ENCODE data around the gene FRMD4A. TPM values are rescaled to one million over a fixed set of nuclear protein-coding genes. Genes with fewer than 3 reads are reported as not detected.

Gene FRMD4A
- total RNA-seq, 2 experiments from 2014 or later = 0.25 TPM; not detected in 1

DNA sequence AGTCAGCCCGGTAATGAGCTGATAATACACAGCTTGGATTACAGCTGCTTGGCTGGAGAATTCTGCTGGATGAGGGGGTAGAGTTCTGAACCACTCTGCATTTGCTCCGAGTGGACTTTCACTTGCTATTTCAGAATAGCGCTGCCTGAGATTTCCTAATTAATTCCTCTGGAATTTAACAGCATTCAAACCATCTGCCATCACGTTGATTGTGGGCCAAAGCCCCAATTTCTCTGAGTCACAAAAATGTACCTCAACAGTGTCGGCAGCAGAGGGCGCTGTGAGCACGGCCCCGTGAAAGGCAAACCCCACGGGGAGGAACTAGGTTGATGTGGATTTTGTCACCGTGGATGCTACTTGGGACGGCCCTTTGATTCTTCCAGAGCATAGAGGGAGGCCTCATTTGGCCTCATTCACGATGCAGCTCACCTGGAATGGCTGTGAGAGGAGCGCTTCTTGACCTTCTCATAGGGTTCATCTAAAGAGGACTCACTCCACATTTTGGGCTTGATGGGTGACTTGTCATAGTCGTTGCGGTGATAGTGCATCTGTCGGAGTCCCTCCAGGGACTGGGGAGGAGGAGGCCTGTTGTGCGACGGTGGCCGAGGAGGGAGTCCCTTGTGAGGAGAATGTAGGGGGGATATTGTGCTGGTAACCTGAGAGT lies 670.7 kb downstream of the FRMD4A start:
- ChIA-PET POLR2A (no interaction called here), CTCF (interaction anchor here (0.6 to 1.2 kb wide), 2 partner anchors 8 to 72 kb away, joined by 4 to 6 read pairs; no protein-coding TSS in a partner anchor)
- no peaks in the 10 kb centered on the region for H3K27me3 Mint-ChIP-seq
- peak; percentile 75 for DNase-seq
- no peaks in the 10 kb centered on the region for H3K36me3 Mint-ChIP-seq (ENCODE audit: low read depth)
- peaks cover 20% of the 10 kb centered on the region for H3K4me1 Mint-ChIP-seq
- no peaks in the 10 kb centered on the region for H3K9me3 Mint-ChIP-seq
- H3K4me3 Mint-ChIP-seq = no peak overlapping the region
- H3K27ac Mint-ChIP-seq = no peak overlapping the region

- ChIA-PET CTCF (interaction anchor here (0.6 to 1.2 kb wide), 2 partner anchors 9 to 71 kb away, joined by 4 to 6 read pairs; no protein-coding TSS in a partner anchor), POLR2A (no interaction called here)
- no peaks in the 10 kb centered on the region for H3K36me3 Mint-ChIP-seq (ENCODE audit: low read depth)
- H3K4me1 Mint-ChIP-seq = peaks cover 21% of the 10 kb centered on the region
- no peaks in the 10 kb centered on the region for H3K27me3 Mint-ChIP-seq
- H3K4me3 Mint-ChIP-seq = no peak overlapping the region
- no peak overlapping the region for H3K27ac Mint-ChIP-seq
- no peaks in the 10 kb centered on the region for H3K9me3 Mint-ChIP-seq
- no peak for DNase-seq
These were observed 671.6 kb downstream of the FRMD4A start for GRCh38 chr10:13658871-13659685.

DNA sequence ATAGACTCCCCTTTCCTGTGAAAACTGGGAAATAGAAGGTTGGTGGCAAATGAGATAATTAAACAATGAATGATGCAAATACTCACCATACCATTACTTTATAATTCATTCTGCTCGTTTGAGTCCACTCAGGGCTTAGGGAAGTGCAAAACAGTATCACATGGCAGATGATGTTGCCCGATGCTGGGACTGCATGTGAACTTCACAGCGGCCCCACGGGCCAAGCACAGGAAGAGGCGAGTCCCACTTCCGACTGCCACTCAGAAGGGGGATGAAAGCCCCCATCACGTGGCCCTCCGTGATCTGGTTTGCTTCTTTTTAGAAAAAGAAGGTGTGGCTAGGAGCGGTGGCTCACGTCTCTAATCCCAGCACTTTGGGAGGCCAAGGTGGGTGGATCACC lies 672.5 kb downstream of the FRMD4A start:
- POLR2A ChIA-PET = no interaction called here
- peak; percentile 15 for DNase-seq
- peaks cover 25% of the 10 kb centered on the region for H3K4me1 Mint-ChIP-seq
- CTCF ChIA-PET = no interaction called here
- H3K9me3 Mint-ChIP-seq = no peaks in the 10 kb centered on the region
- peak overlapping the region; percentile 38 for H3K27ac Mint-ChIP-seq
- H3K27me3 Mint-ChIP-seq = no peaks in the 10 kb centered on the region
- H3K4me3 Mint-ChIP-seq = no peak overlapping the region
- H3K36me3 Mint-ChIP-seq (ENCODE audit: low read depth) = no peaks in the 10 kb centered on the region

DNA sequence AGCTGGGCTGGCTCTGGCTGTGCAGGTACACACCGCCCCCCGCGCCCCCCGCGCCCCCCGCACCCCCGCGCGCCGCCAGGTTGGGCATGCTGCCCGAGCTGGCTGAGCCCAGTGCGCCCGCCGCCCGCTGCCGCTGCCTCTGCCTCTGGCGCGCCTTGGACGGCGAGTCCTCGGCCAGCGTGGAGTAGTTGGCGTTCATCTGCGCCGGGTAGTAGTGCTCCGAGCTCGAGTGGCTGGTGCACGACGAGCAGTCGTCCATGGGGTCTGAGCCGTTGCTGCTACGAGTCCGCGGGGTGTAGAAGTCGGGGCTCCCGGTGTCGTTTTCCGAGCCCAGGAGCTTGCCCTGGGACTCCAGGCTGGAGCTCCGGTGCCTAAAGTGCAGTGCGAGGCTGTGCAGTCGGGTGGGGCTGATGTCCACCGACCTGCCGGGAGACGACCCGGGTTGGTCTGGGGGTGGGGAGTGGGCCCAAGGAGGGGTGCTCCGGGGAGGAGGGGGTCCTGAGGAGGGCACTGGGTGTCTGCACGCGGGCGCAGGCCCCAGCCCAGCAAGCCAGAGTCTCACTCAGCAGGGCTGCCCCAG lies 673.5 kb downstream of the FRMD4A start:
- DNase-seq = no peak
- no peak overlapping the region for H3K4me3 Mint-ChIP-seq
- ChIA-PET POLR2A (no interaction called here), CTCF (no interaction called here)
- H3K36me3 Mint-ChIP-seq (ENCODE audit: low read depth) = no peaks in the 10 kb centered on the region
- no peaks in the 10 kb centered on the region for H3K27me3 Mint-ChIP-seq
- H3K9me3 Mint-ChIP-seq = no peaks in the 10 kb centered on the region
- no peak overlapping the region for H3K27ac Mint-ChIP-seq
- peaks cover 25% of the 10 kb centered on the region for H3K4me1 Mint-ChIP-seq

GRCh38 chr10:13656337-13657100 lies 674.2 kb downstream of the FRMD4A start:
- no peak overlapping the region for H3K27ac Mint-ChIP-seq
- POLR2A ChIA-PET = no interaction called here

GRCh38 chr10:13654846-13655245 lies 675.9 kb downstream of the FRMD4A start:
- Mint-ChIP-seq H3K9me3 (no peaks in the 10 kb centered on the region), H3K4me1 (peaks cover 19% of the 10 kb centered on the region), H3K27me3 (no peaks in the 10 kb centered on the region), H3K4me3 (no peak overlapping the region), H3K36me3 (ENCODE audit: low read depth) (no peaks in the 10 kb centered on the region), H3K27ac (no peak overlapping the region)
- ChIA-PET CTCF (interaction anchor here (1.2 kb wide), 1 partner anchor 15 kb away, joined by 3 read pairs; no protein-coding TSS in a partner anchor), POLR2A (no interaction called here)
- no peak for DNase-seq

More at GRCh38 chr10:13656337-13657100, 674.2 kb downstream of the FRMD4A start:
- CTCF ChIA-PET = no interaction called here
- Mint-ChIP-seq H3K4me1 (peaks cover 25% of the 10 kb centered on the region), H3K27me3 (no peaks in the 10 kb centered on the region), H3K36me3 (ENCODE audit: low read depth) (no peaks in the 10 kb centered on the region), H3K4me3 (no peak overlapping the region), H3K9me3 (no peaks in the 10 kb centered on the region)
- DNase-seq = no peak

GRCh38 chr10:13654118-13654830 lies 676.5 kb downstream of the FRMD4A start:
- DNase-seq = no peak
- CTCF ChIA-PET = interaction anchor here (1.2 kb wide), 1 partner anchor 14 kb away, joined by 3 read pairs; no protein-coding TSS in a partner anchor
- Mint-ChIP-seq H3K27ac (peak overlapping the region; percentile 28), H3K9me3 (no peaks in the 10 kb centered on the region), H3K4me3 (no peak overlapping the region), H3K36me3 (ENCODE audit: low read depth) (peaks cover under 1% of the 10 kb centered on the region), H3K27me3 (no peaks in the 10 kb centered on the region), H3K4me1 (peaks cover 14% of the 10 kb centered on the region)
- POLR2A ChIA-PET = no interaction called here

DNA sequence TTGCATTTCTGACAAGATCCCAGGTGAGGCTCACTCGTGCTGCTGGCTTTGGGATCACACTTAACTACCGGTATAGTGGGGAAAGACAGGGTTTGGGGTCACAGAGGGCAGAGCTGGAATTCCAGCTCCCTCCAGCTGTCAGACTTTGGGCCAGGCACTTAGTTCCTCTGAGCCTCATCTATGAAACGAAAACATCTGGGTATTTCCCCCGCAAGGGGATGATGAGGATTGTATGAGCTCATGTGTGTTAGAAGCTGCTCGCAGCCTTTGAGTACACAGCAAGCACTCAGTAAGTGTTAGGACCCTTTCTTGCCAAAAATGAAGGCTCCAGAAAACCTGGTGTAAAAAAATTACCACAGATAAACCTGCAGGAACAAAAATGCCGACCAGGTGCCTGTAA lies 677.9 kb downstream of the FRMD4A start:
- POLR2A ChIA-PET = no interaction called here
- Mint-ChIP-seq H3K9me3 (no peaks in the 10 kb centered on the region), H3K4me1 (peaks cover 15% of the 10 kb centered on the region), H3K27ac (no peak overlapping the region), H3K4me3 (no peak overlapping the region), H3K27me3 (no peaks in the 10 kb centered on the region), H3K36me3 (ENCODE audit: low read depth) (peaks cover 4% of the 10 kb centered on the region)
- DNase-seq = no peak
- CTCF ChIA-PET = no interaction called here

DNA sequence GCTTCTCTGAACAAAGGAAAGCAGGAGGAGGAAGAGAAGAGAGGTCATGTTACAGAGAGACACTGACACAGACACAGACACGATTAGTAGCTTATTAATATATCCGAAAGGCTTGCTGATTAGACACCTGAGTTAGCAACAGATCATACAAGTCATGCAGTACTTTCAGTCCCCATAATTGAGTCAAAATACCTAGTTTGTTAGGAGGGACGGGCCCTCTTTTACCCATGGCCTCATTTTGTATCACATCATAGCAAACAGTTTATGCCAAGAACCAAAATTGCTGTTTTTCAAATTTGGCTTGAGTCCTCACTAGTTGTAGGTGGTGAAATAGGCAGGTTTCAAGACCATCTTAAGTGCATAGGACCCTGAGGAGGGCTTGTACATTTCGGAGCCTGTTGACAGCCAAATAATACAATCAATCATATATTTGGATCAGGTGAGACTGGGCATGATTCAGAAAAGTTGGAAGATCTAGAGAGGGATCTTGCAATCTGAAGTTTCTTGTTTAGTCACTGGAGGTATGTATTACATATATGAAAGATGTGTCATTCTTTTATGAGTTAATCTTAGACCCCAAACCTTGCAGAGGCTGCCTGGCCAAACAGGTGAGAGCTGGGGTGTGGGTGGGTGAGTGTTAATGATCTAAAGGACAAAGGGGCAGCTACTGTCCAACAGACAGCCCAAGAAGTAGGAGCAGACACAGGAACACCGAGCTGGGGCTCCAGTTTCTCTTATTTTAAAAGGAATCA lies 678.6 kb downstream of the FRMD4A start:
- CTCF ChIA-PET = interaction anchor here (0.6 to 1.4 kb wide), 3 partner anchors 11 to 19 kb away, joined by 3 to 4 read pairs (median 3); no protein-coding TSS in a partner anchor
- no peak overlapping the region for H3K4me3 Mint-ChIP-seq

DNA sequence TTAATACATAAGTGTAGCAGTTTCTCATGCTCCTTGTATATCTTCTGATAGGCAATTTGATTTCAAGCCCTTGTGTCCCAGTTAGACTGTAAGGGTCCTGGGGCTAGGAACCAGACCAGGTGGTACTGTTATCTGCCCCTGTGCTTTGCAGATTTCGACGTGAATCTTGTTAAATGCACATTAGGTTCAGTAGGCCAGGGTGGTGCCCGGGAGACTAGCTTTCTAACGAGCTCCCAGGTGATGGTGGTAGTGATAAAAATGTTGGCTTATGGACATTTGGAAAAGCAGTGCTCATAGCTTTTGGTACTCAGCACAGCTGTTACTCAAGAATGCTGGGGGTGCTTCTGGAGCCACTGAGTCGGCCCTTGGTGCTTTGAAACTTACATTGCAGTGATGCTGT lies 679.8 kb downstream of the FRMD4A start:
- peaks cover 9% of the 10 kb centered on the region for H3K36me3 Mint-ChIP-seq (ENCODE audit: low read depth)
- H3K27me3 Mint-ChIP-seq = no peaks in the 10 kb centered on the region
- POLR2A ChIA-PET = no interaction called here
- H3K4me1 Mint-ChIP-seq = peaks cover 15% of the 10 kb centered on the region
- CTCF ChIA-PET = interaction anchor here (0.9 to 1.4 kb wide), 2 partner anchors 10 to 21 kb away, joined by 3 to 4 read pairs; no protein-coding TSS in a partner anchor
- H3K4me3 Mint-ChIP-seq = no peak overlapping the region
- no peaks in the 10 kb centered on the region for H3K9me3 Mint-ChIP-seq
- H3K27ac Mint-ChIP-seq = no peak overlapping the region
- no peak for DNase-seq

More for the DNA sequence above, 678.6 kb downstream of the FRMD4A start:
- Mint-ChIP-seq H3K27ac (no peak overlapping the region), H3K36me3 (ENCODE audit: low read depth) (peaks cover 4% of the 10 kb centered on the region), H3K27me3 (no peaks in the 10 kb centered on the region), H3K9me3 (no peaks in the 10 kb centered on the region), H3K4me1 (peaks cover 15% of the 10 kb centered on the region)
- DNase-seq = no peak
- POLR2A ChIA-PET = interaction anchor here (0.5 kb wide), 1 partner anchor 515 kb away, joined by 6 read pairs; no protein-coding TSS in a partner anchor

GRCh38 chr10:13649844-13650520 lies 680.7 kb downstream of the FRMD4A start:
- ChIA-PET CTCF (interaction anchor here (3.0 kb wide), 1 partner anchor 11 kb away, joined by 8 read pairs; no protein-coding TSS in a partner anchor), POLR2A (no interaction called here)
- Mint-ChIP-seq H3K36me3 (ENCODE audit: low read depth) (peaks cover 16% of the 10 kb centered on the region), H3K27me3 (no peaks in the 10 kb centered on the region), H3K4me3 (no peak overlapping the region), H3K9me3 (no peaks in the 10 kb centered on the region), H3K4me1 (peaks cover 15% of the 10 kb centered on the region), H3K27ac (no peak overlapping the region)
- DNase-seq = no peak
